Mesothelial cell of epicardium (in vitro differentiated cells): ENCODE results near the gene EIF4EBP3. TPM values are rescaled to one million over a fixed set of nuclear protein-coding genes. Genes with fewer than 3 reads are reported as not detected.

Source experiments
- DNase-seq, 2 experiments: peaks; one replicate each; pipeline ENCODE4 v3.0.0; 2021; ENCODE audit warnings: low spot score in 2 of 2; ENCODE audit not compliant: unreplicated experiment in 2 of 2
- H3K27ac Mint-ChIP-seq: 2 replicates; pipeline ENCODE4 v1.8.0; 2021; ENCODE audit warnings: mixed read lengths
- H3K27me3 Mint-ChIP-seq: 2 replicates; pipeline ENCODE4 v1.8.0; 2021; ENCODE audit warnings: low read depth, mixed read lengths
- H3K36me3 Mint-ChIP-seq: 2 replicates; pipeline ENCODE4 v1.8.0; 2021; ENCODE audit warnings: mixed read lengths
- H3K4me1 Mint-ChIP-seq: 2 replicates; pipeline ENCODE4 v1.8.0; 2021; ENCODE audit warnings: mixed read lengths
- H3K4me3 Mint-ChIP-seq: 2 replicates; pipeline ENCODE4 v1.8.0; 2021; ENCODE audit warnings: mild to moderate bottlenecking, moderate library complexity, mixed read lengths
- H3K9me3 Mint-ChIP-seq: 2 replicates; pipeline ENCODE4 v1.8.0; 2021; ENCODE audit warnings: mixed read lengths
- CTCF ChIP-seq: fragments of 200-600 bp; sonication (generic); IDR thresholded peaks from one replicate; pipeline ENCODE4 v1.5.0; 2021; ENCODE audit warnings: antibody characterized with exemption; ENCODE audit not compliant: unreplicated experiment
- total RNA-seq: library from RNA; stranded (reverse); gene quantifications from 3 replicates; pipeline ENCODE4 v1.2.1, GENCODE V29; 2021

Gene EIF4EBP3
- total RNA-seq, 1 donor from 2014 or later = 7.6 TPM

- Mint-ChIP-seq H3K9me3 (no peaks in the 10 kb centered on the region), H3K27ac (peak overlapping the region; percentile 96), H3K36me3 (peaks cover 5% of the 10 kb centered on the region), H3K4me3 (peak overlapping the region; percentile 88), H3K4me1 (peaks cover 23% of the 10 kb centered on the region), H3K27me3 (no peaks in the 10 kb centered on the region)
- no peak for DNase-seq
- TF ChIP-seq CTCF = no peak
These were observed 9.0 kb downstream of the EIF4EBP3 start for GRCh38 chr5:140556438-140556837.

- Mint-ChIP-seq H3K27me3 (no peaks in the 10 kb centered on the region), H3K4me3 (peak within 1 kb of the TSS; percentile 88), H3K36me3 (peaks cover 5% of the 10 kb centered on the region), H3K27ac (peak within 1 kb of the TSS; percentile 96), H3K9me3 (no peaks in the 10 kb centered on the region), H3K4me1 (peaks cover 23% of the 10 kb centered on the region)
- TF ChIP-seq CTCF = no peak
- peak; percentile 83 to 94 for DNase-seq
These were observed 9.8 kb downstream of the EIF4EBP3 start, which contains the start of gene SRA1 for GRCh38 chr5:140557136-140557805. TSS of gene SRA1 (minus strand) at chr5:140557473. CDS start at chr5:140557452, 21 bp downstream.

DNA sequence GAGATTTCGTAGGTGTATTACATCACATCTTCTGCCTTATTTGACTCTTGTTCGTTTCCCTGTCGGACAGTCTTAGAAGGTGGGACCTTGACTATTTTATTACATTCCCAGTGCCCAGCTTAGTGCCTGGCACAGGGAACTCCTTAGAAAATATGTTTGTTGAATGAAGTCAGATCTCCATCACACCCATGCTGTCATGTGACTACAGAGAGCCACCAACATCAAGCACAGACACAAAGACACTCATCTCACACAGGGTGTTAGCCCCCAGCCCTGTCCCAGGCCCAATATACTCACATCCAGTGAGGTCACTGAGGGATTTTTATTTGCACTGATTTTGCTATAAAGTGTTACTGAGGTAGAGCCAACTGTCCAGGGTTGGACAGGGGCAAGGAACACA, 10.5 kb downstream of the EIF4EBP3 start:
- no peak for DNase-seq
- H3K27me3 Mint-ChIP-seq = no peaks in the 10 kb centered on the region
- no peak for TF ChIP-seq CTCF
- H3K4me1 Mint-ChIP-seq = peaks cover 26% of the 10 kb centered on the region
- H3K4me3 Mint-ChIP-seq = peak overlapping the region; percentile 88
- no peaks in the 10 kb centered on the region for H3K9me3 Mint-ChIP-seq
- peak overlapping the region; percentile 96 for H3K27ac Mint-ChIP-seq
- H3K36me3 Mint-ChIP-seq = peaks cover 2% of the 10 kb centered on the region

DNA sequence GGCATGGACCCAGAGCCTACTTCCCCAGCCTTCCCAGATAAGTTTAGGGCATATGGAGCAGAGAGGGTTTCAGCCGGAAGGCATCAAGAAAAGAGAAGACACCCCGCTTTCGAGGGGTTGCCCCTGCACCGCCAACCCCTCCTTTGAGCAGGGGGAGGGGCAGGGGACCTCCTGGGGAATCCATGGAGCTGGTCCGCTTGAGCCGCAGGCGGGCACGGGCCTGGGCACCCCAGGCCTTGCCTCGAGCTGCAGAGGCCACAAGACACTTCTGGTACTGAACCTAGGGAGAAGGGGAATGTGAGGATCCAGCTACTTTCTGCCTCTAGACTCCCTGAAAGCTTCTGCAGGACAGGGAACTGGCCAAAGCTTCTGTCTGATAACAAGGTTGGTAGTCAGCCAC, 11.1 kb downstream of the EIF4EBP3 start:
- no peak for DNase-seq
- Mint-ChIP-seq H3K4me1 (peaks cover 29% of the 10 kb centered on the region), H3K4me3 (no peak overlapping the region), H3K36me3 (peaks cover 2% of the 10 kb centered on the region), H3K27ac (peak overlapping the region; percentile 96), H3K9me3 (no peaks in the 10 kb centered on the region), H3K27me3 (no peaks in the 10 kb centered on the region)
- no peak for TF ChIP-seq CTCF

GRCh38 chr5:140560227-140560626, 12.8 kb downstream of the EIF4EBP3 start:
- Mint-ChIP-seq H3K4me1 (peaks cover 34% of the 10 kb centered on the region), H3K27ac (no peak overlapping the region), H3K4me3 (no peak overlapping the region), H3K36me3 (peaks cover 2% of the 10 kb centered on the region), H3K27me3 (no peaks in the 10 kb centered on the region), H3K9me3 (no peaks in the 10 kb centered on the region)
- TF ChIP-seq CTCF = no peak
- no peak for DNase-seq
